Fibroblast of gingiva (primary cell): Measurements from ENCODE around the gene WDTC1.

Source experiments
- DNase-seq: peaks from one replicate; pipeline ENCODE4 v3.0.0-alpha.2; 2011; ENCODE audit warnings: low read depth

Gene WDTC1

GRCh38 chr1:27335506-27336422 lies 101.3 kb downstream of the WDTC1 start:
- no peak for DNase-seq

GRCh38 chr1:27336756-27337155 lies 102.3 kb downstream of the WDTC1 start:
- DNase-seq: no peak

- DNase-seq: no peak
Measured at GRCh38 chr1:27338751-27339150, 104.3 kb downstream of the WDTC1 start.

GRCh38 chr1:27339213-27339612 lies 104.8 kb downstream of the WDTC1 start:
- no peak for DNase-seq

- peak; percentile 30 for DNase-seq
Measured at GRCh38 chr1:27341525-27342252, 107.3 kb downstream of the WDTC1 start, which contains the start of gene SYTL1. Gene SYTL1 (plus strand): TSS chr1:27342022. CDS start chr1:27345335, 3,313 bp downstream.

- DNase-seq: no peak
Measured at GRCh38 chr1:27342391-27342777, 108.0 kb downstream of the WDTC1 start.

- DNase-seq: no peak
Measured at GRCh38 chr1:27342778-27343638, 108.6 kb downstream of the WDTC1 start.

GRCh38 chr1:27343639-27344025 lies 109.2 kb downstream of the WDTC1 start:
- DNase-seq: no peak

GRCh38 chr1:27345272-27345671 lies 110.8 kb downstream of the WDTC1 start:
- no peak for DNase-seq

- DNase-seq: no peak
Measured at GRCh38 chr1:27346357-27346756, 111.9 kb downstream of the WDTC1 start.

- no peak for DNase-seq
Measured at GRCh38 chr1:27346991-27347624, 112.7 kb downstream of the WDTC1 start.

- no peak for DNase-seq
Measured at GRCh38 chr1:27348861-27349783, 114.7 kb downstream of the WDTC1 start.

- DNase-seq: peak; percentile 60
Measured at GRCh38 chr1:27349784-27350662, 115.6 kb downstream of the WDTC1 start.

- DNase-seq: no peak
Measured at GRCh38 chr1:27350663-27351540, 116.5 kb downstream of the WDTC1 start.

- DNase-seq: no peak
Measured at GRCh38 chr1:27351541-27352107, 117.2 kb downstream of the WDTC1 start.

- no peak for DNase-seq
Measured at GRCh38 chr1:27353166-27353565, 118.7 kb downstream of the WDTC1 start.

- DNase-seq: no peak
Measured at GRCh38 chr1:27353629-27354028, 119.2 kb downstream of the WDTC1 start.

GRCh38 chr1:27355683-27356082 lies 121.3 kb downstream of the WDTC1 start:
- no peak for DNase-seq
